ENCODE results near the gene TSPEAR. TPM values are rescaled to one million over a fixed set of nuclear protein-coding genes. Genes with fewer than 3 reads are reported as not detected.

TSPEAR gene
- total RNA-seq, 1 experiment from 2014 or later = not detected

DNA sequence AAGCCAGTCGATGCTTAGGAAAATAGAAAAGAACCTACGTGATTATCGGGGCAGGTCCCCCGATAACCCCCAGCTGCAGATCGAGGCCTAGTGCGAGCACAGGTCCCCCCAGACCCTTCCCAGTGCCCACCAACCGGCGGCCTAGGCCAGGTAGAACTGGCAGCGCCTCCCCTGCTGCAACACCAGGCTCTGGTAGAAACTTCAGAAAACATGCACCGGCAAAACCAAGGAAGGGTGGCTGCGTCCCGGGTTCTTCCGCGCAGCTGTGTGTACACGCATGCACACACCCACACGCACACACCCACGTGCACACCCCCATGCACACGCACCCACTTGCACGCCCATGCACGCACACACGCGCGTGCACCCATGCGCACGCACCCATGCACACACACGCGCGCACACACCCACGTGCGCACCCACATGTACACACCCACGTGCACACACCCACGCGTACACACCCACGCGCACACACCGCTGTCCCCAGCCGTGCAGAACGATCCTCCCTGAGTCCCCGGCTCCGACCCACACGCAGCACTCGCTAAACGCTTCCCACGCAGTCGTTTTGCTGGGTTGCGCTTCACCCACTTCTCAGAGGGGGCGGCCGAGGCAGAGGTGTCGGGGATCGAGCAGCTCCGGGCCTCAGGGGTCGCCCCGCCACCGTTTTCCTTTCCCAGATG is 5.2 kb downstream of the TSPEAR start:
- Histone ChIP-seq H3K9ac (ENCODE audit: low read length) (no peak overlapping the region), H3K79me2 (ENCODE audit: low read length) (no peaks in the 10 kb centered on the region), H4K20me1 (ENCODE audit: insufficient read depth, low read depth, low read length) (no peaks in the 10 kb centered on the region), H3K4me1 (ENCODE audit: low read length) (no peaks in the 10 kb centered on the region), H3K27ac (ENCODE audit: low read length) (no peak overlapping the region), H3K4me2 (ENCODE audit: low read depth, low read length, poor library complexity, severe bottlenecking) (no peak overlapping the region), H3K36me3 (ENCODE audit: insufficient read depth, low read length) (no peaks in the 10 kb centered on the region), H3K9me2 (replicated peaks; ENCODE audit: insufficient read depth, low read length) (no peaks in the 10 kb centered on the region), H3K4me3 (ENCODE audit: low read length) (no peak overlapping the region), H3K9me3 (ENCODE audit: low read length) (no peaks in the 10 kb centered on the region), H3K27me3 (ENCODE audit: low read length) (no peaks in the 10 kb centered on the region), H2AFZ (ENCODE audit: low read length) (no peak overlapping the region)
- no peak for DNase-seq

GRCh38 chr21:44704636-44705001 is 6.8 kb downstream of the TSPEAR start:
- H3K27me3 ChIP-seq (ENCODE audit: low read length) = no peaks in the 10 kb centered on the region
- H3K9me3 ChIP-seq (ENCODE audit: low read length) = no peaks in the 10 kb centered on the region
- H3K4me3 ChIP-seq (ENCODE audit: low read length) = no peak overlapping the region
- no peak overlapping the region for H2AFZ ChIP-seq (ENCODE audit: low read length)
- H3K36me3 ChIP-seq (ENCODE audit: insufficient read depth, low read length) = no peaks in the 10 kb centered on the region
- no peaks in the 10 kb centered on the region for H4K20me1 ChIP-seq (ENCODE audit: insufficient read depth, low read depth, low read length)
- H3K79me2 ChIP-seq (ENCODE audit: low read length) = no peaks in the 10 kb centered on the region
- DNase-seq = no peak
- no peaks in the 10 kb centered on the region for H3K9me2 ChIP-seq (replicated peaks; ENCODE audit: insufficient read depth, low read length)
- no peak overlapping the region for H3K4me2 ChIP-seq (ENCODE audit: low read depth, low read length, poor library complexity, severe bottlenecking)
- no peaks in the 10 kb centered on the region for H3K4me1 ChIP-seq (ENCODE audit: low read length)
- H3K9ac ChIP-seq (ENCODE audit: low read length) = no peak overlapping the region
- H3K27ac ChIP-seq (ENCODE audit: low read length) = no peak overlapping the region

GRCh38 chr21:44703731-44704635 is 7.4 kb downstream of the TSPEAR start:
- H4K20me1 ChIP-seq (ENCODE audit: insufficient read depth, low read depth, low read length) = no peaks in the 10 kb centered on the region
- H3K36me3 ChIP-seq (ENCODE audit: insufficient read depth, low read length) = no peaks in the 10 kb centered on the region
- H3K27ac ChIP-seq (ENCODE audit: low read length) = no peak overlapping the region
- H3K9me3 ChIP-seq (ENCODE audit: low read length) = no peaks in the 10 kb centered on the region
- H2AFZ ChIP-seq (ENCODE audit: low read length) = no peak overlapping the region
- H3K4me3 ChIP-seq (ENCODE audit: low read length) = no peak overlapping the region
- H3K27me3 ChIP-seq (ENCODE audit: low read length) = no peaks in the 10 kb centered on the region
- DNase-seq = no peak
- H3K4me2 ChIP-seq (ENCODE audit: low read depth, low read length, poor library complexity, severe bottlenecking) = no peak overlapping the region
- no peaks in the 10 kb centered on the region for H3K4me1 ChIP-seq (ENCODE audit: low read length)
- H3K9me2 ChIP-seq (replicated peaks; ENCODE audit: insufficient read depth, low read length) = no peaks in the 10 kb centered on the region
- no peaks in the 10 kb centered on the region for H3K79me2 ChIP-seq (ENCODE audit: low read length)
- H3K9ac ChIP-seq (ENCODE audit: low read length) = no peak overlapping the region

DNA sequence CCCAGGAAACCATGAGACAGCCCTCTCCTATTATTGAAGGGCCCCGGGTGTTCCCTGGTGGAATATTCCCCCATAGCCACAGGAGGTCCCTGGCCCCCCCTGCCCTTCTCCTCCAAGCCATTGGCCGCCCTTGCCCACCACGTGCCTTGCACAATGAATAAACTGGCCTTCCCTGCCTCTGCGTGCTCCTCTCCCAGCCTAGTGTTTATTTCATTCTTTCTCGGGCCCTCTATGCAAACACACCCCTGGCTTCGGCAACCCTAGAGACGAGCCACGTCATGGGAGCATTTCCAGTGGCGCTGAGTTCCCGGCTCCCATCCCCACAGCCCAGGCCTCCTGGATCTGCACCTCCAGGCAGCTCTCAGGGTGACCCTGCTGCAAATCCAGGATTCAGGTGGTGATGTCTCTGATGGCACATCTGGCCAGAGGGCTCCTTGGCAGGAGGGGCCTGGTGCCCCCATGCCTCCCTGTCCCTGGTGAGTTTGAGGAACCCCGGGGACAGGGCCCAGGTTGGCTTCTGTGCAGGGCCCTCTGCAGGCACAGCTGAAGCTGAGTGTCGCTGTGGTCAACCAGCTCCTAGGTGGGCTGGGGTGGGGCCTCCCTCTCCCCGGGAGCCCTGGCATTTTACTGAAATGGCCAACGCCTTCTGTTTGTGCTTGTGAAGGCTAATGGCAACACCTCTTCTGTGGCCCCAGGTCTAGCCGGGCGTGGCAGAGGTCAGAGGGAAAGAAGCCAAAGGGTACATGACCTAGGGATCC is 8.2 kb downstream of the TSPEAR start:
- no peak overlapping the region for H3K27ac ChIP-seq (ENCODE audit: low read length)
- no peak overlapping the region for H3K9ac ChIP-seq (ENCODE audit: low read length)
- no peak overlapping the region for H2AFZ ChIP-seq (ENCODE audit: low read length)
- no peak overlapping the region for H3K4me2 ChIP-seq (ENCODE audit: low read depth, low read length, poor library complexity, severe bottlenecking)
- no peaks in the 10 kb centered on the region for H4K20me1 ChIP-seq (ENCODE audit: insufficient read depth, low read depth, low read length)
- H3K27me3 ChIP-seq (ENCODE audit: low read length) = no peaks in the 10 kb centered on the region
- DNase-seq = no peak
- no peak overlapping the region for H3K4me3 ChIP-seq (ENCODE audit: low read length)
- H3K4me1 ChIP-seq (ENCODE audit: low read length) = no peaks in the 10 kb centered on the region
- no peaks in the 10 kb centered on the region for H3K36me3 ChIP-seq (ENCODE audit: insufficient read depth, low read length)
- no peaks in the 10 kb centered on the region for H3K9me2 ChIP-seq (replicated peaks; ENCODE audit: insufficient read depth, low read length)
- no peaks in the 10 kb centered on the region for H3K79me2 ChIP-seq (ENCODE audit: low read length)
- H3K9me3 ChIP-seq (ENCODE audit: low read length) = no peaks in the 10 kb centered on the region

GRCh38 chr21:44702111-44702972 is 9.0 kb downstream of the TSPEAR start:
- H3K9me2 ChIP-seq (replicated peaks; ENCODE audit: insufficient read depth, low read length) = no peaks in the 10 kb centered on the region
- H2AFZ ChIP-seq (ENCODE audit: low read length) = no peak overlapping the region
- H3K9me3 ChIP-seq (ENCODE audit: low read length) = no peaks in the 10 kb centered on the region
- DNase-seq = no peak
- H3K9ac ChIP-seq (ENCODE audit: low read length) = no peak overlapping the region
- no peaks in the 10 kb centered on the region for H3K4me1 ChIP-seq (ENCODE audit: low read length)
- H3K36me3 ChIP-seq (ENCODE audit: insufficient read depth, low read length) = no peaks in the 10 kb centered on the region
- no peaks in the 10 kb centered on the region for H3K79me2 ChIP-seq (ENCODE audit: low read length)
- H4K20me1 ChIP-seq (ENCODE audit: insufficient read depth, low read depth, low read length) = no peaks in the 10 kb centered on the region
- no peak overlapping the region for H3K4me2 ChIP-seq (ENCODE audit: low read depth, low read length, poor library complexity, severe bottlenecking)
- no peak overlapping the region for H3K4me3 ChIP-seq (ENCODE audit: low read length)
- H3K27me3 ChIP-seq (ENCODE audit: low read length) = no peaks in the 10 kb centered on the region
- no peak overlapping the region for H3K27ac ChIP-seq (ENCODE audit: low read length)

- DNase-seq = no peak
- Histone ChIP-seq H3K27me3 (ENCODE audit: low read length) (no peaks in the 10 kb centered on the region), H3K4me2 (ENCODE audit: low read depth, low read length, poor library complexity, severe bottlenecking) (no peak overlapping the region)
These were observed 9.8 kb downstream of the TSPEAR start for GRCh38 chr21:44701541-44701940.

DNA sequence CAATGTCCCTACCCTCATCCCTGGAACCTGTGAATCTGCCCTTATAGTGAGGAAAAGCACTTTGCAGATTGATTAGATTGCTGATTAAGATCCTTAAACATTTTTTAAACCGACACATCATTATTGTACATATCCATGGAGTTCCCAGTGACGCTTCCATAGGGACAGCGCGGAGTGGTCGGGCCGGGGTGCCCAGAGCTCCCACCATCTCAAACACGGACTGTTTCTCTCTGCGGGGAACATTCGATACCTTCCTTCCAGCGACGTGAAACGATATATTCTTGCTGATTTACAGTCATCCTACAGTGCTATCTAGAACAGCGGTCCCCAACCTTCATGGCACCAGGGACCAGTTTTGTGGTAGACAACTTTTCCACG is 10.4 kb downstream of the TSPEAR start:
- DNase-seq = no peak
- Histone ChIP-seq H3K4me3 (ENCODE audit: low read length) (no peak overlapping the region), H2AFZ (ENCODE audit: low read length) (no peak overlapping the region)

More at GRCh38 chr21:44701541-44701940, 9.8 kb downstream of the TSPEAR start:
- no peaks in the 10 kb centered on the region for H3K4me1 ChIP-seq (ENCODE audit: low read length)
- H3K27ac ChIP-seq (ENCODE audit: low read length) = no peak overlapping the region
- H3K9ac ChIP-seq (ENCODE audit: low read length) = no peak overlapping the region
- H3K4me3 ChIP-seq (ENCODE audit: low read length) = no peak overlapping the region
- no peaks in the 10 kb centered on the region for H3K79me2 ChIP-seq (ENCODE audit: low read length)
- H2AFZ ChIP-seq (ENCODE audit: low read length) = no peak overlapping the region
- H3K9me3 ChIP-seq (ENCODE audit: low read length) = no peaks in the 10 kb centered on the region
- H3K9me2 ChIP-seq (replicated peaks; ENCODE audit: insufficient read depth, low read length) = no peaks in the 10 kb centered on the region
- no peaks in the 10 kb centered on the region for H3K36me3 ChIP-seq (ENCODE audit: insufficient read depth, low read length)
- no peaks in the 10 kb centered on the region for H4K20me1 ChIP-seq (ENCODE audit: insufficient read depth, low read depth, low read length)

More for the DNA sequence above, 10.4 kb downstream of the TSPEAR start:
- Histone ChIP-seq H3K4me1 (ENCODE audit: low read length) (no peaks in the 10 kb centered on the region), H3K79me2 (ENCODE audit: low read length) (no peaks in the 10 kb centered on the region), H3K27ac (ENCODE audit: low read length) (no peak overlapping the region), H3K36me3 (ENCODE audit: insufficient read depth, low read length) (no peaks in the 10 kb centered on the region), H3K9me3 (ENCODE audit: low read length) (no peaks in the 10 kb centered on the region), H3K9ac (ENCODE audit: low read length) (no peak overlapping the region), H3K4me2 (ENCODE audit: low read depth, low read length, poor library complexity, severe bottlenecking) (no peak overlapping the region), H3K9me2 (replicated peaks; ENCODE audit: insufficient read depth, low read length) (no peaks in the 10 kb centered on the region), H3K27me3 (ENCODE audit: low read length) (no peaks in the 10 kb centered on the region), H4K20me1 (ENCODE audit: insufficient read depth, low read depth, low read length) (no peaks in the 10 kb centered on the region)
